Fibroblast of upper back skin (primary cell): ENCODE data around the gene NKPD1.

Source experiments
- DNase-seq: peaks from one replicate; pipeline ENCODE4 v3.0.0-alpha.2; 2013

The NKPD1 gene

GRCh38 chr19:45113628-45114027 lies 47.2 kb downstream of the NKPD1 start:
- no peak for DNase-seq

GRCh38 chr19:45112111-45112827 lies 48.5 kb downstream of the NKPD1 start:
- no peak for DNase-seq
